Colonic mucosa (tissue), 4 donors: ENCODE data around the gene PPIF. TPM values are rescaled to one million over a fixed set of nuclear protein-coding genes. Genes with fewer than 3 reads are reported as not detected.
A peak's percentile ranks its signal among the peaks of the same experiment; 100 is the strongest.

ENCODE experiments used
- DNase-seq: peaks from one replicate; pipeline ENCODE4 v3.0.0-alpha.2; 2020
- H3K27ac ChIP-seq: fragments of 200-600 bp; one replicate; pipeline ENCODE4 v1.8.0; 2021
- H3K27me3 ChIP-seq: fragments of 200-600 bp; one replicate; pipeline ENCODE4 v1.8.0; 2021
- H3K36me3 ChIP-seq: fragments of 200-600 bp; one replicate; pipeline ENCODE4 v1.8.0; 2021
- H3K4me1 ChIP-seq: fragments of 200-600 bp; one replicate; pipeline ENCODE4 v1.8.0; 2021; ENCODE audit warnings: mild to moderate bottlenecking
- H3K4me3 ChIP-seq: fragments of 200-600 bp; one replicate; pipeline ENCODE4 v1.8.0; 2021
- H3K9ac ChIP-seq, 2 donors: one replicate each; pipeline ENCODE4 v1.7.0; 2013; ENCODE audit warnings: control low read depth in 2 of 2, low read depth in 2 of 2, low read length in 2 of 2
- H3K9me3 ChIP-seq: fragments of 200-600 bp; one replicate; pipeline ENCODE4 v1.8.0; 2021
- intact Hi-C: fragments of 100-400 bp; cut with DNase I; formaldehyde crosslinking; loops from one replicate; pipeline ENCODE4 v1.14.1; 2022
- total RNA-seq, 2 donors: library from RNA; stranded (reverse); fragmentation: NEBNext Ultra II Directional in 1 of 2; extraction: Animal tissue kit (Norgen Biotek cat#: 25700) in 1 of 2; gene quantifications; one replicate each; pipeline ENCODE4 v1.2.1, GENCODE V29; 2021
- TF ChIP-seq, protein P1 (sequence below): fragments of 200-600 bp; IDR thresholded peaks from one replicate; pipeline ENCODE4 v1.8.0; 2022; ENCODE audit warnings: antibody characterized with exemption, mild to moderate bottlenecking
- donor health status: healthy.
- donor health status: DM: no; HTN: no; CAD: no.
- donor health status: DM: no; HTN: no; CAD: no.

PPIF gene
- total RNA-seq, 2 donors from 2014 or later = 99.3 to 154 TPM

DNA sequence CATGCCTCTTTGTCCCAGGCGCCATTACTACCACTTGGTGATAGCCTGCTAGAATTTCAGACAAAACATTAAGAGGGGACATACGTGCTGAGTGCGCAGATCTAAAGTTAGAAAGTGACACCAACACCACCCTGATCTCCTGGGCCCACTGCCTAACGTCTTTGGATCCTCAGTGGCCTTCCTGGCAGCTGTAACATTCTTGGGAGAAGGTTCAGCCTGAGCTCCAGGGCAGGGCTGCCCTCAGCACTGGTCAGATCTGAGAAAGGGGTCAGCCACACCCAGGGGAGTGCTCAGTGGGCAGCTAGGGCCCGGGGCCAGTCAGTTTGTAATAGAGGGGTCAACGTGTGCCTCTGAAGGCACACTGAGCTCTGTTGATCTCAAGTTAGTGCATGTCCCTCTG, 49.8 kb downstream of the PPIF start:
- intact Hi-C loops = no loop called here
- H3K4me1 ChIP-seq = peaks cover 3% of the 10 kb centered on the region
- H3K9ac ChIP-seq = no peak overlapping the region
- no peaks in the 10 kb centered on the region for H3K36me3 ChIP-seq
- H3K9me3 ChIP-seq = no peaks in the 10 kb centered on the region
- no peak overlapping the region for H3K4me3 ChIP-seq
- no peak for DNase-seq
- TF ChIP-seq, protein P1, sequence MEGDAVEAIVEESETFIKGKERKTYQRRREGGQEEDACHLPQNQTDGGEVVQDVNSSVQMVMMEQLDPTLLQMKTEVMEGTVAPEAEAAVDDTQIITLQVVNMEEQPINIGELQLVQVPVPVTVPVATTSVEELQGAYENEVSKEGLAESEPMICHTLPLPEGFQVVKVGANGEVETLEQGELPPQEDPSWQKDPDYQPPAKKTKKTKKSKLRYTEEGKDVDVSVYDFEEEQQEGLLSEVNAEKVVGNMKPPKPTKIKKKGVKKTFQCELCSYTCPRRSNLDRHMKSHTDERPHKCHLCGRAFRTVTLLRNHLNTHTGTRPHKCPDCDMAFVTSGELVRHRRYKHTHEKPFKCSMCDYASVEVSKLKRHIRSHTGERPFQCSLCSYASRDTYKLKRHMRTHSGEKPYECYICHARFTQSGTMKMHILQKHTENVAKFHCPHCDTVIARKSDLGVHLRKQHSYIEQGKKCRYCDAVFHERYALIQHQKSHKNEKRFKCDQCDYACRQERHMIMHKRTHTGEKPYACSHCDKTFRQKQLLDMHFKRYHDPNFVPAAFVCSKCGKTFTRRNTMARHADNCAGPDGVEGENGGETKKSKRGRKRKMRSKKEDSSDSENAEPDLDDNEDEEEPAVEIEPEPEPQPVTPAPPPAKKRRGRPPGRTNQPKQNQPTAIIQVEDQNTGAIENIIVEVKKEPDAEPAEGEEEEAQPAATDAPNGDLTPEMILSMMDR = no peak
- H3K27me3 ChIP-seq = no peaks in the 10 kb centered on the region
- H3K27ac ChIP-seq = peak overlapping the region; percentile 60

DNA sequence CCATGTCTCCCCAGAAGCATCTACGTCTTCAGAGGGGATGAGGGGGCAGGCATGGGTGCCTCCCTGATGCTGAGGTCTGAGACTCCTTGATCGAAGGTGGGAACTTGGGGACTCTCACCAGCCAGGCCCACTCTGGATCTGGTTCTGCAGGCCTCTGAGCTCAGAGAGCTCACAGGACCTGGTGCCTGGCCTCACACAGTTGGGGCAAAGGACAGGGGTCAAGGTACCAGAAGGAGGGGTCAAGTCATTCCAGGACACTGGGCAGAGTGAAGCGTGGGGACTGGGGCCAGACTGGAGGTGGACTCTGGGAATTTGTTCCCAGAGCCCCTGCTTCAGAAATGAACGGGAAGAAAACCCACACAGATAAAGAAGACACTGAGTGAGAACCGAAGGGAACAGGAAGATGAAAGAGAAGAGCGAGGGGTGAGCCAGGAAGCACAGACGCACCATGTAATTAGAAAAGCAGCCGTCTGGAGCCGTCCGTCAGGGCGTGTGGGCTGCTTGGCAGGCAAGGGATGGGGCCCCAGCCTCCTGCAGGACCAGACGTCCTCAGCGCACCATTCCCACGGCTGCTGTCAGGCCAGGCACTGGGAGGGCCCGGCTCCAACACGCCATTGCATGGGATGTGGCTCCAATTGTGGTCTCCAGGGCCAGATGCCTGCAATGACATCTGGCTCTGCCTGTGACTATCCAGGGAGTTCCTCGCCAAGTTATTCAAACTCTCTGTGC, 50.5 kb downstream of the PPIF start:
- Histone ChIP-seq H3K27me3 (no peaks in the 10 kb centered on the region), H3K9ac (no peak overlapping the region), H3K4me1 (peaks cover 3% of the 10 kb centered on the region), H3K36me3 (no peaks in the 10 kb centered on the region), H3K27ac (peak overlapping the region; percentile 60), H3K4me3 (no peak overlapping the region), H3K9me3 (no peaks in the 10 kb centered on the region)
- no peak for DNase-seq
- intact Hi-C loops = no loop called here
- TF ChIP-seq, protein P1 = no peak

- Histone ChIP-seq H3K4me1 (peaks cover 3% of the 10 kb centered on the region), H3K4me3 (no peak overlapping the region)
- intact Hi-C loops = no loop called here
Measured at GRCh38 chr10:79398642-79399041, 51.4 kb downstream of the PPIF start.

GRCh38 chr10:79399223-79399831, 52.1 kb downstream of the PPIF start:
- peak overlapping the region; percentile 60 for H3K27ac ChIP-seq
- no peaks in the 10 kb centered on the region for H3K9me3 ChIP-seq
- peak overlapping the region; percentile 6 to 55 for H3K9ac ChIP-seq
- intact Hi-C loops = no loop called here
- no peaks in the 10 kb centered on the region for H3K27me3 ChIP-seq
- peak; percentile 81 for DNase-seq
- H3K4me1 ChIP-seq = peaks cover 3% of the 10 kb centered on the region
- TF ChIP-seq, protein P1 = no peak
- H3K36me3 ChIP-seq = no peaks in the 10 kb centered on the region
- no peak overlapping the region for H3K4me3 ChIP-seq

More at GRCh38 chr10:79398642-79399041, 51.4 kb downstream of the PPIF start:
- no peaks in the 10 kb centered on the region for H3K9me3 ChIP-seq
- H3K36me3 ChIP-seq = no peaks in the 10 kb centered on the region
- no peaks in the 10 kb centered on the region for H3K27me3 ChIP-seq
- no peak for DNase-seq
- H3K27ac ChIP-seq = peak overlapping the region; percentile 60
- H3K9ac ChIP-seq = peak overlapping the region in 1 of 2 donors; percentile 55
- TF ChIP-seq, protein P1 = no peak

- peaks cover 5% of the 10 kb centered on the region for H3K4me1 ChIP-seq
- intact Hi-C loops = no loop called here
- H3K27ac ChIP-seq = peak overlapping the region; percentile 60
- DNase-seq = peak; percentile 62
- H3K27me3 ChIP-seq = no peaks in the 10 kb centered on the region
- H3K36me3 ChIP-seq = no peaks in the 10 kb centered on the region
- TF ChIP-seq, protein P1 = peak; percentile 50
- no peaks in the 10 kb centered on the region for H3K9me3 ChIP-seq
- H3K9ac ChIP-seq = peak overlapping the region in 1 of 2 donors; percentile 6
- no peak overlapping the region for H3K4me3 ChIP-seq
Measured at GRCh38 chr10:79400146-79401004, 53.1 kb downstream of the PPIF start.
